CD4-positive, alpha-beta T cell treated with Interleukin-15 for 1 hour (primary cell): Measurements from ENCODE around the gene CCNA2.

Source experiments
- DNase-seq: peaks from one replicate; pipeline ENCODE4 v3.0.0-alpha.2; 2020

Gene CCNA2

DNA sequence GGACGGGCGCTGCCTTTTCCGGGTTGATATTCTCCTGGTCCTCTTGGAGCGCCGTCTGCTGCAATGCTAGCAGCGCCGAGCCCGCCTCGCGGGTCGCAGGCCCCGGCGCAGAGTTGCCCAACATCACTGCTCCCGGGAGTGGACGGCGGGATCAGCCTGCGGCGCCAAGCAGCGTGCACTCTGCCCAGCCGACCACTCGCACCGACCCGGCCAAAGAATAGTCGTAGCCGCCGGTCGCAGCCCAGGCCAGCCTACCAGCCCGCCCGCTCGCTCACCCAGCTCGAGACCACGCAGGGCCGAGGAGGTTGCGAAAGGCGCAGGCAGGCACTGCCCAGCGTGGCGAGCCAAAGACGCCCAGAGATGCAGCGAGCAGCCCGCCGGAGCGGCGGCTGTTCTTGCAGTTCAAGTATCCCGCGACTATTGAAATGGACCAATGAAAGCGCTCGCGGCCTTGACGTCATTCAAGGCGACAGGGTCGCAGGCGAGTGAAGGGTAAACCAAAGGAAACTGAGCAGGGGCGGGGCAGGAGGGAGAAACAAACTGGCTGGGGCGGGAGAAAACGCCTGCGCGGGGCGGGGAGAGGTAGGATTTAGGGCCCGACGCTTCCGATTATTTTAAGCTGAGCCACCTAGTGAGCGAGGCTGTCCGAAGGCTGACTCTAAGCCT is at the start of gene CCNA2:
Gene CCNA2, minus strand, starts transcription at position 379 of the 666 bp plus-strand sequence. Its CDS starts 255 bp downstream, at position 124.
- peak; percentile 94 for DNase-seq

- DNase-seq = peak; percentile 96
Measured at GRCh38 chr4:121869841-121870822, 46.4 kb upstream of the CCNA2 start, which contains the start of gene BBS7. Gene BBS7, minus strand, starts transcription at chr4:121870474. Its CDS starts 161 bp downstream, at chr4:121870313.

GRCh38 chr4:121863799-121864198 is 40.1 kb upstream of the CCNA2 start:
- DNase-seq = no peak

GRCh38 chr4:121861426-121861825 is 37.7 kb upstream of the CCNA2 start:
- no peak for DNase-seq

DNA sequence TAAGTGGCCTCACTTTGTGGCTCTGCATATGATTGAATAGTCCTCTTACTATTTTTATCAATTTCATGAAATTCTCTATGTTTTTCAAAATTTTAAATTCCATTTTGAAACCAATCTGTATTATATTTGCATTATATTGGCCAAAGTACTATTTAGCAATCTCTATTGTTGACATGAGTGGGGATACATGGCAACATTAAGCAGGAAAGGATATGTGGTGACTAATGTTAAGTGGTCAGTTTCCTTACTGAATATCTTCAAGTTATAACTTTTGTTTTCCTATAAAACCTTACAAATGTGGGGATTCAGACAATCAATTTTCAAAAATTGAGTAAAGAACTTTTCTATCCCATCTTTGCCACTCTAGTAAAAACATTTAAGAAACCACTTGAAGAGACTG is 36.4 kb upstream of the CCNA2 start:
- DNase-seq = no peak

- no peak for DNase-seq
Measured at GRCh38 chr4:121851354-121851753, 27.7 kb upstream of the CCNA2 start.

DNA sequence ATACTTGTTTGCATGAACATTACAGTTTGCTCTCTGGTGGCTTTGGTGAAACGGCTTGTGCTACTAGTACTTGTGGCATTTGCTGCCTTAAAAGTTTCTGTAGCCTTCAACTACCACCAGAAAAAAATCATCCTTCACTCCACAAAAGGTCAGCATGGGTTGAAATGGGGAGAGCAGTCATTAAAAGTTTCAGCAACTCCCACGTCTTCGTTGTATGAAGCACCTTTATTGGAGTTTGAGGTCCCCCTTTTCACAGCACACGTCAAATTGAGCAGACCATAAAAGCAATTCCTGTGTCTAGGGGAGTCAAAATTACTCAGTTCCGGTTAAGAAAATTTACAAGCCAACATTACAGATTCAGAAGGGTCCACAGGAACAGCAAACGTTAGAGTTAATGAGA is 23.0 kb upstream of the CCNA2 start:
- DNase-seq = no peak

- no peak for DNase-seq
Measured at GRCh38 chr4:121842862-121843261, 19.2 kb upstream of the CCNA2 start.

GRCh38 chr4:121838136-121838535 is 14.5 kb upstream of the CCNA2 start:
- no peak for DNase-seq

DNA sequence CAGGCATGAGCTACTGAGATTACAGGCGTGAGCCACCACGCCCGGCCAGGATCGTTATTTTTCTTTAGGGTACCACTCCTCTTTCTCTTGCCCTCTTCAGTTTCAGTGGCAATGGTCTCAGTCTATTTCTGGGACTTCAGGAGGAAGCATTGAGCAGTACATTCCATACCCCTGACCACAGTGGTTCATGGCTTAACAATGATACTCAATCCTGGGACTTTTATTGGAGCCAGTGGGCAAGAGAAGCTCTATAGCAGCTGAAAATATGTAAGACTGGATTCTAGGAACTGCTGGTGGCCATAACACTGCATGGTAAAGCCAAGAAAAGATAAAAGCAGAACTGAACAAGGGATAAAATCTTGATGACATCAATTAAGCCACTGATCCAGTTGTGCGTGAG is 5.8 kb upstream of the CCNA2 start:
- DNase-seq = no peak

DNA sequence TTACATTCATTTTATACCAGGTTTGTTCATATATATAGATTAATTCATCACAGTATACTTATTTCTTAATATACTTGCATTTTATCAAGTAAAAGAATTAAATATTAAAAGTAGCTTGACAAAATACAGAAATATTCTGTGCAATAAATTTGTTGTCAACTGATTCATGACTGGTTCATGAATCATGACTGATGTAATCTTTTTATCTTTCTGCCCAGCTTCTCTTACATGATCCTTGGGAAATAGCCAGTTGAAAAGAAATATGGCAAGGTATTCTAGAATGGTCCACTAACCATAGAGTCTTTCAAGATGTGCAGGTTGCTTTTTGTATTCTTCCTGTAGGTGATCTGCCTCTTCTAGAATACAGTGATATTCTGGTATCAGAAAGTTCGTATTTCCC is 4.2 kb upstream of the CCNA2 start:
- DNase-seq = no peak

- no peak for DNase-seq
Measured at GRCh38 chr4:121824950-121825349, 1.3 kb upstream of the CCNA2 start.

- DNase-seq = no peak
Measured at GRCh38 chr4:121824171-121824527, 466 bp upstream of the CCNA2 start.

GRCh38 chr4:121822796-121823504 is 733 bp downstream of the CCNA2 start:
- DNase-seq = peak; percentile 32

DNA sequence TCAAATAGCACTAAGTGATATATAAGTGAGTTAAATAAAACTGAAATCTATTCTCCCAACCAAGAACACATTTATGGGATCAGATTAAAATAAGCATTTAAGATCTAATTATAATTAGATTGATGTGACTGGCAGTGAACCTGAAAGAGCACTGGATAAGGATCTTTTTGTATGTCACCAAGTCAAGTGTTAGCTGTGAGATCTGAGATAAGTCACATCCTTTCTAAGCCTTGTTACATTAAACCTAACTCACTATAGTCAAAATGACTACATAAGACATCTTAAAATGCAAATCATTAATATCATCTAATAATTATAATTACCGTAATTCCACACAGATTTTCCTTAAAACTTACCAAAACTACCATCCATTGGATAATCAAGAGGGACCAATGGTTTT is 1.6 kb downstream of the CCNA2 start:
- no peak for DNase-seq

GRCh38 chr4:121819216-121819965 is 4.3 kb downstream of the CCNA2 start:
- no peak for DNase-seq

DNA sequence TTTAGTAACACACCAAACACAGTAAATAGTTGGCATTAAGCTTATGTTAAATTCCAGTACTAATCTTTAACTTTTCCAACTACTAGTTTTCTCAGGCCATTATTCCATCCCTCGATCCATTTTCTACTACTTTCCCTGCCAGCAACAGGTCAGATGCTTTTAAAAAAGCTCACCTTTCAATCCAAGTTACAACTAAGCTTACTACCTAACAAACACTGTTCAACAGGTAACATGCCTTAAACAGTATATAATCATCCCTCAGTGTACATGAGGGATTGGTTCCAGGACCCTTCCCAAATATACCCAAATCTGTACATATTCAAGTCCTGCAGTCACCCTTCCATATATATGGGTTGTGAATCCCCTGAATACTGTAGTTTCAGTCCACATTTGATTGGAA is 5.5 kb downstream of the CCNA2 start:
- DNase-seq = no peak

GRCh38 chr4:121817701-121818100 is 6.0 kb downstream of the CCNA2 start:
- no peak for DNase-seq

DNA sequence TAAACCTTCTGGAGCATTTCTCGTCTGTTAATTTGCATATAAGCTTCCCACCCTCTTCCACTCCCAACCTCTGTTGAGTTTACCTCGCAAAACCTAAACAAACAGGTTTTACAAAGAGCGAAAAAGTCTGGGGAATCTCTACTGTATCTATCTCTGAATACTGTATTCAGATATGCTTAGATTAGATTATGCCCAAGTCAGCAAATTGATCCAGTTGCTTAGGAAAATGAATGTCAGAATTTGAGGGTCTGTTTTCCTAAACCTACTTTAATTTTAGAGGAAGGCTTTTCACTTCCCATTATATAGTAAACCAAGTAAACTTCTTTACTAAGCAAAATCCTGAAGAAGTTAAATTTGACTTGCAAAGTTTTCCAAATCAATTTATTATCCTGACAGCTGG is 6.7 kb downstream of the CCNA2 start:
- no peak for DNase-seq

DNA sequence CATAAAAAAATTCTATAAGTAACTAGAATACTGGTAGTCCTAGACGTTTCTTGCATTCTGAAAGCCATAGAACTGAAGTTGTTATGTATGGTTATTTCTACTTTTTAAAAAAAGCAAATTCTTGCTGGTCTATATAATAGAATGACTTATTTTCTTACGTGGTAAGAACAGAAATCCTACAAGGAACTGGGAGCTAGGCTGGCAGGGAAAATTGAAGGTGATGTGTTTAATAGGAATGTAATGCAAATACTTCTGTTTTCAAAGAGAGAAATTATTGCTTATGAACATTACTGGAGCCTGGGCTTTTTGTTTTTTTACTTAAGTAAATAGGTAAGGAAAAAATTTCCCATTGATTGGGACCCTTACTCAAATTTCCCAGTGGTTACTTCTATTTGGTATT is 8.9 kb downstream of the CCNA2 start:
- DNase-seq = no peak

- DNase-seq = no peak
Measured at GRCh38 chr4:121811122-121811521, 12.6 kb downstream of the CCNA2 start.

DNA sequence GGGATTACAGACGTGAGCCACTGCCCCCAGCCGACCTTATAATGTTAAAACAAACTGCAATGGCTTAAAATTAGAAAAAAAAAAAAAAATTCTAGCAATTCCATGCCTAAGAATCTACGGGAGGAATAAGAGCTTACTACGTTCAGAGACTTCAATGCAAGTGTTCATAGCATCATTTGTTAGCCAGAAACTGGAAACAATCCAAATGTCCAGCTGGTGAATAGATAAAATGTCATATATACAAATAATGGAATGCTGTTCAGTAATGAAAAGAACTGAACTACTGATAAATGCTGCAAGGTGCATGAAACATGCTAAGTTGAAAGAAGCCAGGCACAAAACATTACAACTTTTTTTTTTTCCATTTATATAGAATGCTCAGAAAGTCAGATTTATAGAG is 17.3 kb downstream of the CCNA2 start:
- no peak for DNase-seq

- no peak for DNase-seq
Measured at GRCh38 chr4:121801715-121802075, 22.0 kb downstream of the CCNA2 start.
